Hepatocyte (in vitro differentiated cells): ENCODE measurements around the gene ADAM12. TPM values are rescaled to one million over a fixed set of nuclear protein-coding genes. Genes with fewer than 3 reads are reported as not detected.

Source experiments
- DNase-seq: peaks from one replicate; pipeline ENCODE4 v3.0.0-alpha.2; 2016; ENCODE audit warnings: low spot score
- H2AFZ ChIP-seq: fragments of 200-600 bp; sonication (generic); 2 replicates; pipeline ENCODE4 v1.6.0; 2016; ENCODE audit warnings: antibody characterized with exemption, mild to moderate bottlenecking
- H3K27ac ChIP-seq: fragments of 200-600 bp; sonication (generic); 2 replicates; pipeline ENCODE4 v1.5.1; 2016; ENCODE audit warnings: mild to moderate bottlenecking
- H3K27me3 ChIP-seq: fragments of 200-600 bp; sonication (generic); 2 replicates; pipeline ENCODE4 v1.6.1; 2016
- H3K36me3 ChIP-seq: fragments of 200-600 bp; sonication (generic); replicated peaks from 2 replicates; pipeline ENCODE4 v1.5.1; 2016; ENCODE audit warnings: low read depth; ENCODE audit not compliant: insufficient read depth
- H3K4me1 ChIP-seq: fragments of 200-600 bp; sonication (generic); 2 replicates; pipeline ENCODE4 v1.5.1; 2016; ENCODE audit warnings: mild to moderate bottlenecking, moderate library complexity; ENCODE audit not compliant: insufficient read depth
- H3K4me2 ChIP-seq: fragments of 200-600 bp; sonication (generic); 2 replicates; pipeline ENCODE4 v1.6.0; 2016
- H3K4me3 ChIP-seq: fragments of 200-600 bp; sonication (generic); 2 replicates; pipeline ENCODE4 v1.5.1; 2016; ENCODE audit warnings: mild to moderate bottlenecking
- H3K79me2 ChIP-seq: fragments of 200-600 bp; sonication (generic); 2 replicates; pipeline ENCODE4 v1.6.0; 2017; ENCODE audit warnings: mild to moderate bottlenecking
- H3K9me2 ChIP-seq: fragments of 200-600 bp; sonication (generic); replicated peaks from 2 replicates; pipeline ENCODE4 v1.6.0; 2017; ENCODE audit warnings: mild to moderate bottlenecking; ENCODE audit not compliant: insufficient read depth
- H3K9me3 ChIP-seq: fragments of 200-600 bp; sonication (generic); 2 replicates; pipeline ENCODE4 v1.5.1; 2016; ENCODE audit warnings: low read depth, mild to moderate bottlenecking
- H4K20me1 ChIP-seq: fragments of 200-600 bp; sonication (generic); 2 replicates; pipeline ENCODE4 v1.6.0; 2016; ENCODE audit warnings: mild to moderate bottlenecking; ENCODE audit not compliant: insufficient read depth, poor library complexity, severe bottlenecking
- EZH2 ChIP-seq: fragments of 200-600 bp; sonication (generic); IDR thresholded peaks from 2 replicates; pipeline ENCODE4 v1.6.1; 2016; ENCODE audit warnings: antibody characterized with exemption, mild to moderate bottlenecking, borderline replicate concordance
- EZH2phosphoT487 ChIP-seq: fragments of 200-600 bp; sonication (generic); IDR thresholded peaks from one replicate; pipeline ENCODE4 v1.6.1; 2018; ENCODE audit warnings: antibody characterized with exemption, mild to moderate bottlenecking, low read depth, moderate library complexity; ENCODE audit not compliant: unreplicated experiment, severe bottlenecking
- WGBS: methylation state at CpG from one replicate; pipeline ENCODE4 v1.1.6; 2016; ENCODE audit warnings: low lambda C conversion rate; ENCODE audit errors: missing lambda C conversion rate; 5-methylcytosine and 5-hydroxymethylcytosine counted together
- polyA plus RNA-seq: library from polyadenylated mRNA; unstranded; fragments of >200 nt; fragmentation: Nextera tagmentation; extraction: Ambion mirVana; gene quantifications from 2 replicates; pipeline ENCODE4 v1.2.1, GENCODE V29; 2016
- total RNA-seq: library from RNA; depleted of rRNA; stranded (reverse); fragments of >200 nt; gene quantifications from 2 replicates; pipeline ENCODE4 v1.2.3, GENCODE V29; 2014
- TF ChIP-seq, protein P1 (sequence below): fragments of 200-600 bp; sonication (generic); IDR thresholded peaks from 2 replicates; pipeline ENCODE4 v1.5.1; 2016; ENCODE audit warnings: antibody characterized with exemption, mild to moderate bottlenecking; ENCODE audit not compliant: poor library complexity

The ADAM12 gene
- total and polyA plus RNA-seq, 2 experiments from 2014 or later, result 4.9 to 11.3 TPM

DNA sequence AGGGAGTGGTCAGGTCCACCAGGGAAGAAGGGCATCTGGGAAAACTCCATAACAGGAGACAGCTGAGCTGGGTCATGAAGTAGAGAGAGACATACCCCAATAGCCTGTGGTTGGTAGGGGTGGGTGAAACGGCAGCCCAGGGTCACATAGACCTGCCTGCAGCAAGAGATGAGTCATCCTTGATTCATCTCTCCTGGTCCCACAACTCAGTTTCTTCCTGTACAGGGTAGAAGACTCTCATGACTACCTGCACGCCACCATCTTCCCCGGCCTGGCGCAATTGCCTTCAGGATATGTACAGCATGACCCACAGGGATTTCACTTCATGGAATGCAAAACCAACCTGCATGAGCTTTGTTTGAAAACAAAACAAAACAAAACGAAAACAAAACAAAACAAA, 45.1 kb upstream of the ADAM12 start:
- no peak for DNase-seq
- Histone ChIP-seq H3K79me2 (no peaks in the 10 kb centered on the region), H3K4me2 (no peak overlapping the region), H3K9me3 (no peaks in the 10 kb centered on the region), H2AFZ (no peak overlapping the region), H3K4me3 (no peak overlapping the region), H3K27me3 (peaks cover 6% of the 10 kb centered on the region), H3K27ac (no peak overlapping the region), H4K20me1 (no peaks in the 10 kb centered on the region), H3K9me2 (no peaks in the 10 kb centered on the region), H3K36me3 (no peaks in the 10 kb centered on the region), H3K4me1 (no peaks in the 10 kb centered on the region)
- TF ChIP-seq, protein P1, sequence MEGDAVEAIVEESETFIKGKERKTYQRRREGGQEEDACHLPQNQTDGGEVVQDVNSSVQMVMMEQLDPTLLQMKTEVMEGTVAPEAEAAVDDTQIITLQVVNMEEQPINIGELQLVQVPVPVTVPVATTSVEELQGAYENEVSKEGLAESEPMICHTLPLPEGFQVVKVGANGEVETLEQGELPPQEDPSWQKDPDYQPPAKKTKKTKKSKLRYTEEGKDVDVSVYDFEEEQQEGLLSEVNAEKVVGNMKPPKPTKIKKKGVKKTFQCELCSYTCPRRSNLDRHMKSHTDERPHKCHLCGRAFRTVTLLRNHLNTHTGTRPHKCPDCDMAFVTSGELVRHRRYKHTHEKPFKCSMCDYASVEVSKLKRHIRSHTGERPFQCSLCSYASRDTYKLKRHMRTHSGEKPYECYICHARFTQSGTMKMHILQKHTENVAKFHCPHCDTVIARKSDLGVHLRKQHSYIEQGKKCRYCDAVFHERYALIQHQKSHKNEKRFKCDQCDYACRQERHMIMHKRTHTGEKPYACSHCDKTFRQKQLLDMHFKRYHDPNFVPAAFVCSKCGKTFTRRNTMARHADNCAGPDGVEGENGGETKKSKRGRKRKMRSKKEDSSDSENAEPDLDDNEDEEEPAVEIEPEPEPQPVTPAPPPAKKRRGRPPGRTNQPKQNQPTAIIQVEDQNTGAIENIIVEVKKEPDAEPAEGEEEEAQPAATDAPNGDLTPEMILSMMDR, result no peak
- TF ChIP-seq EZH2phosphoT487, result no peak
- TF ChIP-seq EZH2, result no peak
- 68% methylated on average over 5 of the region's 5 CpGs for WGBS

DNA sequence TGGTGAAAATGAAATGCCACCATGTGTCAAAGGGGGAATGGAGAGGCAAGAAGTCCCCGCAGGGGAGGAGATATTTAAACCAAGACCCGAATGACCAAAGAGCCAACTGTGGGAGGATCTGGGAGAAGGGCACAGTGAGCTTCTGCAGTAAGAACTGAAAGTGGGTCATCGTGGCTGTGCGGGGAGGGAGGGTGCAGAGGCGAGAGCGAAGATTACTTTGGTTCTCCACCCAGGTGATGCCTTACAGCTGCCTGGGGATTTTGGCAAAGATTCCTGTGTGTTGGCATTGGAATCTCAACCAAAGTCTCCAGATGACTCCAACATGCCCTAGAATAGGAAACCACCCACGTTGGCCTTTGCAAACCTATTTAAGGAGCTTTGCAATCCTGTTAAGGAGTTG, 44.2 kb upstream of the ADAM12 start:
- Histone ChIP-seq H3K79me2 (no peaks in the 10 kb centered on the region), H3K27ac (no peak overlapping the region), H2AFZ (no peak overlapping the region), H3K27me3 (peaks cover 6% of the 10 kb centered on the region), H4K20me1 (no peaks in the 10 kb centered on the region), H3K4me1 (no peaks in the 10 kb centered on the region), H3K4me3 (no peak overlapping the region), H3K9me3 (no peaks in the 10 kb centered on the region), H3K4me2 (no peak overlapping the region), H3K9me2 (no peaks in the 10 kb centered on the region), H3K36me3 (no peaks in the 10 kb centered on the region)
- no peak for DNase-seq
- no peak for TF ChIP-seq EZH2
- no peak for TF ChIP-seq EZH2phosphoT487
- TF ChIP-seq, protein P1, result no peak
- 91% methylated on average over 7 of the region's 7 CpGs for WGBS

DNA sequence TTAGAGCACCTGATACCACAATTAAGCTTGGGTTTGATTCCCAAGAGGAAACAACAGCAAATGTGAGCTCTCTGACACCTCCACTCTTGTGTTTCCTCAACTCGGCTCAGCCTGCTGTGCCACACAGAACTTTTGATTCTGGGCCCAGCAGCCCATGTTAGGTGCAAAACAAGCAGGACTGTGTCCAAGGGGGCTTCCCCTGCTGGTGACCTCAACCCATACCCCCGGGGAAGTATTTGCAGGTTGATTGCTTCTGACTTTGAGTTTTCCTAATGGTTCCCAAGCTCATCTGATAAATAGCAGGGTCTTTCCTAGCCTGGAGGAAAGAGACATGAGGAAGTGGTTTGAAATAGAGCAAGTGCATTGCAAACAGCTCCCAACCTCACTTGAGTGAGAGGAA, 43.5 kb upstream of the ADAM12 start:
- H4K20me1 ChIP-seq, result no peaks in the 10 kb centered on the region
- H3K27ac ChIP-seq, result no peak overlapping the region
- H3K4me2 ChIP-seq, result no peak overlapping the region
- no peaks in the 10 kb centered on the region for H3K4me1 ChIP-seq
- DNase-seq, result no peak
- no peak overlapping the region for H3K4me3 ChIP-seq
- H3K79me2 ChIP-seq, result no peaks in the 10 kb centered on the region
- no peak for TF ChIP-seq EZH2phosphoT487
- TF ChIP-seq, protein P1, result no peak
- TF ChIP-seq EZH2, result no peak
- H2AFZ ChIP-seq, result no peak overlapping the region
- H3K36me3 ChIP-seq, result no peaks in the 10 kb centered on the region
- H3K27me3 ChIP-seq, result peaks cover 6% of the 10 kb centered on the region
- no peaks in the 10 kb centered on the region for H3K9me3 ChIP-seq
- H3K9me2 ChIP-seq, result no peaks in the 10 kb centered on the region
- WGBS, result 90% methylated on average over 2 of the region's 2 CpGs

DNA sequence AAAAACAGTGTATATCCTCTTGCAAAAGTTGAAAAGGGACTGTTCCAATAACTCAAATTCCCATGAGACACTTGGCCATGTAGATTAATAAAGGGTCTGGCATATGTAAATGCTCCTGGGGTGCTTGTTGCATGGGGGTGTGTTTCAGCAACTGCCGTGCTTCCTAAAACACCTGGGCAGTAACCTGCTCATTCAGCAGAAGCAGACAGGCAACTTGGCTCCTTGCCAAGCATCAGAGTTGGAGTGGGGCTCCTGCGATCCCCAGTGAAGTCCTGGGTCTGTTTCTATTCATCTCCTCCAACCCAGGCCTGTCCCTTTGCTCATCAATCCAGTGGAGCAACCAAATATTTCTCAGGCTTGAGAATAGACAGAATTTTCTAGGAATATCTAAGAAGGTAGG, 42.2 kb upstream of the ADAM12 start:
- Histone ChIP-seq H4K20me1 (no peaks in the 10 kb centered on the region), H3K79me2 (no peaks in the 10 kb centered on the region), H3K27ac (no peak overlapping the region), H3K4me2 (no peak overlapping the region), H3K36me3 (no peaks in the 10 kb centered on the region), H3K9me2 (no peaks in the 10 kb centered on the region), H3K9me3 (no peaks in the 10 kb centered on the region), H2AFZ (no peak overlapping the region), H3K27me3 (peaks cover 6% of the 10 kb centered on the region), H3K4me1 (no peaks in the 10 kb centered on the region), H3K4me3 (no peak overlapping the region)
- no peak for DNase-seq
- whole genome bisulfite sequencing, result 77% methylated on average over 2 of the region's 2 CpGs
- TF ChIP-seq EZH2phosphoT487 (no peak), EZH2 (no peak)
- TF ChIP-seq, protein P1, result no peak
